SU-DHL-6 (cell line): ENCODE data around the gene GFOD1.

ENCODE experiments used
- H2AFZ ChIP-seq: fragments of 200-600 bp; sonication (generic); 2 replicates; pipeline ENCODE4 v1.6.1; 2014; ENCODE audit warnings: low read depth, mild to moderate bottlenecking, moderate library complexity, mixed read lengths, antibody characterized with exemption, low read length; ENCODE audit not compliant: severe bottlenecking
- H3F3A ChIP-seq: fragments of 200-600 bp; shearing (Covaris generic); 2 replicates; pipeline ENCODE4 v1.6.0; 2016; ENCODE audit warnings: antibody characterized with exemption, mild to moderate bottlenecking; ENCODE audit not compliant: insufficient read depth
- H3K27ac ChIP-seq: fragments of 200-600 bp; sonication (generic); 2 replicates; pipeline ENCODE4 v1.5.1; 2016; ENCODE audit warnings: low read depth, mild to moderate bottlenecking, low read length, moderate library complexity, mixed read lengths
- H3K27me3 ChIP-seq: fragments of 200-600 bp; sonication (generic), shearing (Covaris generic); 2 replicates; pipeline ENCODE4 v1.6.0; 2014; ENCODE audit warnings: mild to moderate bottlenecking, low read length
- H3K36me3 ChIP-seq: fragments of 200-600 bp; sonication (generic); 2 replicates; pipeline ENCODE4 v1.6.1; 2014; ENCODE audit warnings: mild to moderate bottlenecking, low read length, mixed read lengths
- H3K4me2 ChIP-seq: fragments of 300-600, 200-600 bp; shearing (Covaris generic), sonication (generic); 2 replicates; pipeline ENCODE4 v1.6.0; 2014; ENCODE audit warnings: low read length, low read depth, mild to moderate bottlenecking; ENCODE audit not compliant: poor library complexity, severe bottlenecking
- H3K4me3 ChIP-seq: fragments of 200-600 bp; sonication (generic); 2 replicates; pipeline ENCODE4 v1.5.1; 2014; ENCODE audit warnings: antibody characterized with exemption, low read length, mild to moderate bottlenecking, mixed read lengths; ENCODE audit not compliant: insufficient read depth, poor library complexity, severe bottlenecking
- H3K79me2 ChIP-seq: fragments of 200-600 bp; sonication (generic); 2 replicates; pipeline ENCODE4 v1.6.1; 2014; ENCODE audit warnings: mild to moderate bottlenecking, low read length, moderate library complexity; ENCODE audit not compliant: insufficient read depth
- H3K9ac ChIP-seq: fragments of 200-600 bp; sonication (generic); 2 replicates; pipeline ENCODE4 v1.7.0; 2014; ENCODE audit warnings: mild to moderate bottlenecking, low read length
- H3K9me2 ChIP-seq: fragments of 200-600 bp; sonication (generic); replicated peaks from 2 replicates; pipeline ENCODE4 v1.6.1; 2014; ENCODE audit warnings: low read length; ENCODE audit not compliant: insufficient read depth
- H3K9me3 ChIP-seq: fragments of 200-600 bp; sonication (generic); 2 replicates; pipeline ENCODE4 v1.6.1; 2014; ENCODE audit warnings: low read length, mixed read lengths; ENCODE audit not compliant: insufficient read depth
- H4K20me1 ChIP-seq: fragments of 200-600 bp; sonication (generic); 2 replicates; pipeline ENCODE4 v1.6.1; 2014; ENCODE audit warnings: low read depth, mild to moderate bottlenecking, antibody characterized with exemption, low read length, moderate library complexity, mixed read lengths
- EZH2phosphoT487 ChIP-seq: fragments of 200-600 bp; sonication (generic), shearing (Covaris generic); conservative IDR thresholded peaks from 2 replicates; pipeline ENCODE4 v1.6.1; 2018; ENCODE audit warnings: mild to moderate bottlenecking, antibody characterized with exemption, low read length, moderate library complexity, mixed read lengths
- TF ChIP-seq, protein P1 (sequence below): fragments of 200-600 bp; sonication (generic); IDR thresholded peaks from one replicate; pipeline ENCODE4 v1.5.1; 2017; ENCODE audit warnings: antibody characterized with exemption, mild to moderate bottlenecking, low read length, moderate library complexity; ENCODE audit not compliant: insufficient read depth, poor library complexity, severe bottlenecking

GFOD1 gene

DNA sequence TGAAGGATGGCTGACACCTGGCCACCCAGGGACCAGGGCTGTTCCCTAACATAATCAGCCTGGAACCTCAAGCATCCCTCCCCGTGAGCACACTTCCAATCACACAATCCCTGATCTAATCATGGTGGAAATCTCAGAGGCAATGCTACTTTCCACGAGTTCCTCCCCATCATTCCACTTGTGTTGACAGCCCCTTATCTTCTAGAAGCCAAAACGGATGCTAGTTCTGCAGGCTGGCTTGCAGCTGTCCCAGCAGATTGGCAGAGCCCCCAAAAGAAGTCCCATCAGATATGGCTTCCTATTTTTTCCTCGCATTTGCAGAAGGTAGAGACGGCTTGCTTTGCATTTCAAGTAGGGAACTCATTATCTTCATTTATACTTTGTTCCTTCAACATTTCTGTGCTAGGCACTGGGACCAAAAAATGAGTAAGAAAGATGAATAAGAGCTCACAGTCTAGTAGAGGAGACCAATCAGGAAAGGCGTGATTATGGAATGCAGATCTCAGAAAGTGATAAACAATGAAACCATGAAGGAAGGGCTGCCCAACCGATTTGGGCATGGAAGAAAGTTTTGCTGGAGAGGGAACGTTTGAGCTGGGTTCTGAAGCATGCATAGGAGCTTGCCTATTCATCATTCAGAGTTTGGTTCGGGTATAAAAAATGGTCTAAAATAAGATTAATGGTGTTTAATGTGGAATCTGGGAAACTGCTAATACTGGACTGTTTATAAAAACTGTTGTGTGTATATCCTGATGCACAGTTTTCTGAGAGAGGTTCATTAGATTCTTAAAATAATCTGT is 114.5 kb downstream of the GFOD1 start:
- H2AFZ ChIP-seq, result no peak overlapping the region
- no peaks in the 10 kb centered on the region for H3K79me2 ChIP-seq
- H3K36me3 ChIP-seq, result no peaks in the 10 kb centered on the region
- no peaks in the 10 kb centered on the region for H3F3A ChIP-seq
- no peaks in the 10 kb centered on the region for H3K27me3 ChIP-seq
- TF ChIP-seq EZH2phosphoT487, result no peak
- TF ChIP-seq, protein P1, sequence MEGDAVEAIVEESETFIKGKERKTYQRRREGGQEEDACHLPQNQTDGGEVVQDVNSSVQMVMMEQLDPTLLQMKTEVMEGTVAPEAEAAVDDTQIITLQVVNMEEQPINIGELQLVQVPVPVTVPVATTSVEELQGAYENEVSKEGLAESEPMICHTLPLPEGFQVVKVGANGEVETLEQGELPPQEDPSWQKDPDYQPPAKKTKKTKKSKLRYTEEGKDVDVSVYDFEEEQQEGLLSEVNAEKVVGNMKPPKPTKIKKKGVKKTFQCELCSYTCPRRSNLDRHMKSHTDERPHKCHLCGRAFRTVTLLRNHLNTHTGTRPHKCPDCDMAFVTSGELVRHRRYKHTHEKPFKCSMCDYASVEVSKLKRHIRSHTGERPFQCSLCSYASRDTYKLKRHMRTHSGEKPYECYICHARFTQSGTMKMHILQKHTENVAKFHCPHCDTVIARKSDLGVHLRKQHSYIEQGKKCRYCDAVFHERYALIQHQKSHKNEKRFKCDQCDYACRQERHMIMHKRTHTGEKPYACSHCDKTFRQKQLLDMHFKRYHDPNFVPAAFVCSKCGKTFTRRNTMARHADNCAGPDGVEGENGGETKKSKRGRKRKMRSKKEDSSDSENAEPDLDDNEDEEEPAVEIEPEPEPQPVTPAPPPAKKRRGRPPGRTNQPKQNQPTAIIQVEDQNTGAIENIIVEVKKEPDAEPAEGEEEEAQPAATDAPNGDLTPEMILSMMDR, result no peak
- no peaks in the 10 kb centered on the region for H3K9me2 ChIP-seq
- no peak overlapping the region for H3K4me2 ChIP-seq
- no peak overlapping the region for H3K4me3 ChIP-seq
- H4K20me1 ChIP-seq, result no peaks in the 10 kb centered on the region
- no peak overlapping the region for H3K27ac ChIP-seq
- no peaks in the 10 kb centered on the region for H3K9me3 ChIP-seq
- H3K9ac ChIP-seq, result no peak overlapping the region

DNA sequence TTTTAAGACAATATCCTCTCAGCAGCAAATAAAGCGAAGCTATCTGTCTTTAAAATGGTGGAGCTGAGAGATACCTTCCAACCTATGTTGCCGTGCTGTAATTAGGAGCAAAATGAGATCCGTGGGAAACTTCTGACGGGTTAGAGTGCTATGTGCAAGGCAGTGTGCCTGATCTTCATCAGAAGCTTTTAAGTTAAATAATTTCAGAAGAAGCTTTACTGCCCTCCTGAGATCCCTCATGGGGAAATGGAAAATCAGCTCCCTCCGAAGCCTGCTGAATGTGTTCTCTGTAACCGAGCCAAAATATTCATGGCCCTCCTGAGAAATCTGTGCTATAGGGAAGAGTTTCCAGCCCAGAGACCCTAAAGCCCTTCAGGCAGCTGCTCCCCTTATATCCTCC is 115.3 kb downstream of the GFOD1 start:
- Histone ChIP-seq H3K9ac (no peak overlapping the region), H3K79me2 (no peaks in the 10 kb centered on the region), H3K27ac (no peak overlapping the region), H3K27me3 (no peaks in the 10 kb centered on the region), H3K9me3 (no peaks in the 10 kb centered on the region), H3F3A (no peaks in the 10 kb centered on the region), H3K4me3 (no peak overlapping the region), H2AFZ (no peak overlapping the region), H3K4me2 (no peak overlapping the region), H3K9me2 (no peaks in the 10 kb centered on the region), H4K20me1 (no peaks in the 10 kb centered on the region), H3K36me3 (no peaks in the 10 kb centered on the region)
- TF ChIP-seq EZH2phosphoT487, result no peak
- TF ChIP-seq, protein P1, result no peak

DNA sequence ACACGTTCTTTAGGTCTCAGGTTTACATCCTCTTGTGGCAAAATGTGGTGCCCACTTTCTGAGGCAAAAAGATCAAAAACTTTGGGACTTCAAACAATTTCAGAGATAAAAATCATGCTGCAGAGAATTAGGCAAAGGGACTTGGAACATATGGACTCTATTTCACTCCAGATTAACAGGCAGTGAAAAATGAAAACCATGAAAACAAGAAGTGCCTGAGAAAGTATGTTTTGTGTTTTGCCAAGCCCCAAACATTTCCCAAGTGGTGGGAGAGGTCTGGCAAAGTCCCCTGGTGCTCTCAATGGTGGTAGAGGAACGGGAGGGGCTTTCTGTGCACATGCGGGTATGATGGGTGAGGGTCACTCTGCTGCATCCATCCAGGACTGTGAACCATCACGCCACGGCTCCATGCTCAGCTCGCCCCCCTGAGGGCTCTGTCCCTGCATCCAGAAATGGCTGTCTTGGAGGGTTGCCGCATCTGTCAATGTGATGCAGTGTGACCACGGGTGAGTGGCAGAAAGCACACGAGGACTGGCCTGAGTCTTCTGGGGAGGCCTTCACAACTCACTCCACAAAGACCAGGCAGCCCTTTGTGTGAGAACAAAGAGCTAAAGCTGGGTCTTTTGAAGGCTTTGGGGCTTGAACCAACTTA is 115.9 kb downstream of the GFOD1 start:
- TF ChIP-seq EZH2phosphoT487, result no peak
- TF ChIP-seq, protein P1, result no peak
- no peaks in the 10 kb centered on the region for H3K9me3 ChIP-seq
- H3K4me2 ChIP-seq, result no peak overlapping the region
- no peak overlapping the region for H2AFZ ChIP-seq
- H3K27me3 ChIP-seq, result no peaks in the 10 kb centered on the region
- no peaks in the 10 kb centered on the region for H3K36me3 ChIP-seq
- H3K4me3 ChIP-seq, result no peak overlapping the region
- H3K79me2 ChIP-seq, result no peaks in the 10 kb centered on the region
- H3K27ac ChIP-seq, result no peak overlapping the region
- no peak overlapping the region for H3K9ac ChIP-seq
- no peaks in the 10 kb centered on the region for H3K9me2 ChIP-seq
- H4K20me1 ChIP-seq, result no peaks in the 10 kb centered on the region
- H3F3A ChIP-seq, result no peaks in the 10 kb centered on the region
